HK-2 (cell line): ENCODE data around the gene CLNS1A.
"Not testable (repeated sequence)": the region's sequence is repeated elsewhere in the genome, so short reads cannot be mapped to it uniquely, and the experiment has no call there.

Source experiments
- DNase-seq: peaks from one replicate; pipeline ENCODE4 v3.0.0-alpha.2; 2018; ENCODE audit not compliant: unreplicated experiment

CLNS1A gene

GRCh38 chr11:77637345-77638165 lies at the start of gene CLNS1A:
Gene CLNS1A (minus strand): TSS chr11:77637794. CDS start chr11:77637714, 80 bp downstream.
- peak; percentile 78 for DNase-seq

DNA sequence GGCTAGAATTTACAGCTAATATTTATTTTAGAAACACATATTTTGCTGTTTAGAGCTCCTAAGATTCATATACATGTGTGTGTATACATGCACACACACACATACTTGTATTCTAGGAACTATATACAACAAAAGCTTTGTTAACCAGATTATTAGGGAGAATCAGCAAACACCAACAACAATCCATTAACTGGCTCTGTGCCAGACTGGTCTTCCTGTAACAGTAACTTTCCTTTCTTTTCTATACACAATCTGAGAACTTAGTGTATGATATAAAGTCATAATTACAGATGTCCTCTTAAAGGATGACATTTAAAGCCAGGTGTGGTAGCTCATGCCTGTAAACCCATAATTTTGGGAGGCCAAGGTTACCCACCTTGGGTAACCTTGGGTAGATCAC lies 49.5 kb upstream of the CLNS1A start:
- no peak for DNase-seq

DNA sequence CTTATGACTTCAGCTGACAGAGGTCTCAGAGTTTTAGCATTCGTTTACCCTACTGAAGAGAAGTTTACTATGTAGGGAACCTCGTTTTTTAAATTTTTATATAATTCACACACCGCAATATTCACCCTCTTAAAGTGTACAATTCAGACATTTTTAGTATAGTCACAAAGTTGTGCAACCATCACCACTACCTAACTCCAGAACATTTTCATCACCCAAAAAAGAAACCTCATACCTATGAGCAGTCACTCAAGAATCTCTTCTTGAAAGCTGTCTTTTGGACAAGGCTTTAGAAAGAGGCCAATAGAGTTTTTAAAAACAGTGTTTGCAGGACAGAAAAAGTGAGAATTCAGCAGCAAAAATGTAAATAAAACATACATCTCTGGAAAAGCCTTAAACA lies 39.5 kb upstream of the CLNS1A start:
- no peak for DNase-seq

DNA sequence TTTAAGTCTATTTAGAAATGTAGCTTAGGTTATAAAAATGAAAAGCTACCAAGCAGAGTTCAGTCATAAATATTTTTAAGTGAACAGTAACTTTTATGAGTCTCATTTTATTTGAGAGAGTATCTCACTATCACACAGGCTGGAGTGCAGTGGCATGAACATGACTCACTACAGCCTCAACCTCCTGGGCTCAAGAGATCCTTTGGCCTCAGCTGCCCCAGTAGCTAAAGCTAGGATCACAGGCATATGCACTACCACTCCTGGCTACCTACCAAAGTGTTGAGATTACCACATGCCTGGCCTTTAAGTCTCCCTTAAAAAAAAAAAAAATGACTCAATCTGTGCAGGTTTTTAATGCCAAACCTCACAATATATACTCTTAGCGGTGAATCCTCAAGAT lies 34.7 kb upstream of the CLNS1A start:
- peak; percentile 14 for DNase-seq

DNA sequence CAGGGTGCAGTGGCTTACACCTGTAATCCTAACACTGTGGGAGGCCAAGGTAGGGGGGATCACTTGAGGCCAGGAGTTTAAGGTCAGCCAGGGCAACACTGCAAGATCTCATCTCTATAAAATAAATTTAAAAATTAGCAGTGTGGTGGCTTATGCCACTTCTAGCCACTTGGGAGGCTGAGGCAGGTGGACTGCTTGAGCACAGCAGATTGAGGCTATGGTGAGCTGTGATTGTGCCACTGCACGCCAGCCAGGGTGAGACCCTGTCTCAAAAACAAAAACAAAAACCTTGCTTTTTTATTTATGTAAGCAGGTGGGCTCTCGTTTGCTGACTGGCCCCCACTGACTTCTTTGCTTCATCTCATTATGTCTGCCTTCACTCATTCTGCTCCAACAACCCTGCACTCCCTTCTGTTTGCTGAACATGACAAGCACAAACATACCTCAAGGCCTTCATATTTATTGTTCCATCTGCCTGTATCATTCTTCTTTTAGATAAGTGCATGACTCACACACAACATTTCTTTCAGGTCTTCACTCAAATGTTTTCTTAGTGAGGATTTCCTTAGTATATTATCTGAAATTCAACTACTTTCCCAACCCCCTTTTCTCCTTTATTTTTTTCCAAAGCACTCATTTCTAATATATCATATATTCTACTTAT lies 32.4 kb upstream of the CLNS1A start:
- DNase-seq = no peak

- DNase-seq = no peak
Observed at GRCh38 chr11:77668760-77669159, 31.2 kb upstream of the CLNS1A start.

DNA sequence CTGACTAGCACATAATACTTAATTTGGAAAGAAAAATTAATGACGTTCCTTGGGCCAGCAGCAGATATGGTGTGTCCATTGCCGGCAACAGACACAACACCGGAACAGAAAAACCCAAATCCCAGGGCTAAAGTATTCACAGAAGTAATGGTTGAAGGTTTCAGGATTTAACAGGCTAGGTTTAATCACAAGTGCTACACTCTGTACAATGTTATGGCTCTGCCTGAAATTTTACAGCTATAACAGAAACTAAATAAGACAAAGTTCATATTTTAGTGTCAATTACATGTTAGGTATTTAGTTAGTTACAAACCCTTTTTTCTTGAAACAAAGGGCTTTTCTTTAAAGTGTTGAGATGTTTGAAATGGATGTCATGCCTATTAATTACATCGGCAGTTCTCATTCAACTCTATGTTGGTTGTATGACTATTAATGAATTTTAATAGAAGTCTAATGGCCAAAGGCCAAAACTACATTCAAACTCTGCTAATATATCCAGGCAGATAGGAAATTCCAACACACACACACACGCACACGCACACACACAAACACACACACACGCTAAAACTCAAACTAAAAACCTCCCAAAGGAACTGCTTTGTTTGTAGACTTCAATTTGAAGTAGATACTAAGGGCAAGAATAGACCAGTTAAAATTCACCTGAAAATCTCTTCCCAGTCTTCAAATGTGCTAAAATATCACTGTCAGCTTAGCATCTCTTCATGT lies 27.8 kb upstream of the CLNS1A start:
- no peak for DNase-seq

- DNase-seq = no peak
Observed at GRCh38 chr11:77661670-77662069, 24.1 kb upstream of the CLNS1A start.

DNA sequence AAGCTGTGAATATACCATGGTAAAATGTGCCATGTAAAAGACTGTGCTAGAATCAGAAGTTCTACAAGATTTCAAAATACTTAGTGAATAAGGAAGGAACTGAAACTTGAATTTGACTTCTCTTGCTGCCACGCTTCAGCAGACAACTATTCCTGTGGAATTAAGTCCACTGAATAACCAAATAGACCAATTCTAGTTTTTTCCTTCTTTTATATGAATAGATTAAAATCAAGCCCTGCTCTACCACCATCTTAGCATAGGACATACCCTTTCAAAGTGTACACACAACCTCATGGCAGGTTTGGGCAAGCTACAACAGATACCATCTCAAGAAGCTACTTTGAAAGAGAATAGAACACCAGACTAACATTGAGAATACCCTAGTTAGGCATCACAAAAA lies 23.4 kb upstream of the CLNS1A start:
- DNase-seq = no peak

DNA sequence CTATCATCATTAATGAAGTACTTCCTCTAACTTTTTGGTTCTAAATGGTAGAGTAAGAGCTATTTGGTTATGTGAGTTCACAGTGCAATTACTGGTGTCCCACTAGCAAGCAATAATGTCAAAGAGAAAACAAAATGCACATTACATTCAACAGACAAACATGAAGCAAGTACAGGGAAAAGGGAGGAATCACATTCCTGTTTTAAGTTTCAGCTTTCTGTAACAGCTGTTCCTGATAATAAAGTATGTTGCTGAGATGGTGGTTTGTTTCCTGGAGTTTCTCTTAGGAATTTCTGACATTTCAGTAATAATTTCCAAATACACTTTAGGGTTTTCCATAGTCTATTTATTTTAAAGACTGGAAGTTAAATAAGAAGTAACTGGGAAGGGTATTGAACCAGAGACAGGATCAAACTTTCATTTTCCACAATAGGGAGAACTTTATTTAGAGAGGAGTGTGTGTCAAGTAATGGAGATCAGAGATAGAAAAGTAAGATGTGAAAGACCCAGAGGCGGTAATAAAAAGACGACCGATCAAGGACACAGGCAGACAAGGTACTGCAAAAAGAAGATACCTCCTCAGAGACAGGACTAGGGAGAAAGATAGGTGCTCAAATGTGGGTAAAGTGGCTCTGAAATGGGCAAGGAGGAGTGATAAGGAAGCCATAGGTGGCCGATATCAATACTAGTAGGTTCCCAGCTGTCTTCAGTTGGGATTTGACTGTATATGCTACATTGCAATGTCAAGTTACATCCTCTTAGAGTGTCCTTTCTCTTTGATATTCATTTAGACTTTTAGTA lies 20.8 kb upstream of the CLNS1A start:
- no peak for DNase-seq

- DNase-seq = no peak
Observed at GRCh38 chr11:77656362-77656761, 18.8 kb upstream of the CLNS1A start.

DNA sequence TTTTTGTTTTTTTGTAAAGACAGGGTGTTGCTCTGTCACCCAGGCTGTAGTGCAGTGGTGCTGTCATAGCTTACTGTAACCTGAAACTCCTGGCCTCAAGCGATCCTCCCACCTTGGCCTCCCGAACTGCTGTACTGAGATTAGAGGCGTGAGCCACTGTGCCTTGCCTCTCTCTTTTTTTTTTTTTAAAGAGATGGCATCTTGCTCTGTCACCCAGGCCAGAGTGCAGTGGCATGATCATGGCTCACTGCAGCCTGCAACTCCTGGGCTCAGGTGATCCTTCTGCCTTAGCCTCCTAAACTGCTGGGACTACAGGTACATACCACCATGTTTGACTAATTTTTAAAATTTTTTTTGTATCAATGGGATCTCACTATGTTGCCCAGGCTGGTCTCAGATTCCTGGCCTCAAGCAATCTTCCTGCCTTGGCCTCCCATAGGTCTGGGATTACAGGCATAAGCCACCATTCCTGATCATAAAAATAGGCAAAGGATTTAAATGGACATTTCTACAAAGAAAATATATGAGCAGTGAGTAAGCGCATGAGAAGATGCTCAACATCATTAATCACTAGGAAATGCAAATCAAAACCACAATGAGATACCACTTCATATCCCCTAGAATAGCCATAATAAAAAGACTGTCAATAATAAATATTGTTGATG lies 17.3 kb upstream of the CLNS1A start:
- DNase-seq = no peak

GRCh38 chr11:77650123-77650522 lies 12.5 kb upstream of the CLNS1A start:
- no peak for DNase-seq

- no peak for DNase-seq
Observed at GRCh38 chr11:77647654-77648305, 10.2 kb upstream of the CLNS1A start.

- no peak for DNase-seq
Observed at GRCh38 chr11:77644887-77645286, 7.3 kb upstream of the CLNS1A start.

- DNase-seq = no peak
Observed at GRCh38 chr11:77642228-77642627, 4.6 kb upstream of the CLNS1A start.

GRCh38 chr11:77636731-77637344 lies 756 bp downstream of the CLNS1A start:
- DNase-seq = no peak

GRCh38 chr11:77633926-77634325 lies 3.7 kb downstream of the CLNS1A start:
- DNase-seq = not testable (repeated sequence)

GRCh38 chr11:77630157-77630710 lies 7.4 kb downstream of the CLNS1A start:
- DNase-seq = no peak
